Measurements from ENCODE around the gene SLC44A3. TPM values are rescaled to one million over a fixed set of nuclear protein-coding genes. Genes with fewer than 3 reads are reported as not detected.

SLC44A3 gene
- total RNA-seq, 2 experiments from 2014 or later, result 0.27 to 0.36 TPM

DNA sequence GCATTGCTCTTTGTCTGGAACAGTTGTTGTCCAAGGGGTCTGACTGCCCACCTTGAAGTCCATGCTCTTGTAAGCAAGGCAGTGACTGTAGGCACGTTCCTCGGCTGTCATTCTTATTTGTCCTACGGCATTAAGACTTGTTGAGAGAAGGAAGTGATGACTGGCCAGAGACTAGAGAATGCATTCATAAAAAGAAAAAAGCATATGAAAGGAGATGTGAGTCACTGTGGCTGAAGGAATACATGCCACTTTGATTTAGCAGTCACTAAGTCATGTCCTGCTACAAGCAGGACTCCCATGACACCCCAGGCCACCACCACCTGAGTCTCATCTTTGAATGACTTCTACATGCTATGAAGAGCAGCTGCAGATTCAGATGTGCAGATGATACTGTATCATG is 56.2 kb downstream of the SLC44A3 start:
- Histone ChIP-seq H3K36me3 (ENCODE audit: insufficient read depth, low read length) (no peaks in the 10 kb centered on the region), H3K4me3 (ENCODE audit: low read length) (no peak overlapping the region), H3K9me3 (ENCODE audit: control insufficient read depth in 1 of 2, insufficient read depth in 1 of 2, low read length in 2 of 2) (no peaks in the 10 kb centered on the region), H3K27me3 (ENCODE audit: control insufficient read depth in 1 of 2, insufficient read depth in 2 of 2, low read length in 2 of 2) (peaks cover 0 to 8% of the 10 kb centered on the region in 2 experiments), H3K27ac (ENCODE audit: low read depth in 1 of 2, low read length in 2 of 2) (no peak overlapping the region), H3K4me1 (ENCODE audit: insufficient read depth, low read length) (no peaks in the 10 kb centered on the region)
- Mint-ChIP-seq H3K4me3 (no peak overlapping the region), H3K27ac (no peak overlapping the region), H3K36me3 (ENCODE audit: low read depth) (no peaks in the 10 kb centered on the region), H3K9me3 (no peaks in the 10 kb centered on the region), H3K4me1 (ENCODE audit: low read depth) (no peaks in the 10 kb centered on the region), H3K27me3 (peaks cover 27% of the 10 kb centered on the region)
- TF ChIP-seq, protein P1, sequence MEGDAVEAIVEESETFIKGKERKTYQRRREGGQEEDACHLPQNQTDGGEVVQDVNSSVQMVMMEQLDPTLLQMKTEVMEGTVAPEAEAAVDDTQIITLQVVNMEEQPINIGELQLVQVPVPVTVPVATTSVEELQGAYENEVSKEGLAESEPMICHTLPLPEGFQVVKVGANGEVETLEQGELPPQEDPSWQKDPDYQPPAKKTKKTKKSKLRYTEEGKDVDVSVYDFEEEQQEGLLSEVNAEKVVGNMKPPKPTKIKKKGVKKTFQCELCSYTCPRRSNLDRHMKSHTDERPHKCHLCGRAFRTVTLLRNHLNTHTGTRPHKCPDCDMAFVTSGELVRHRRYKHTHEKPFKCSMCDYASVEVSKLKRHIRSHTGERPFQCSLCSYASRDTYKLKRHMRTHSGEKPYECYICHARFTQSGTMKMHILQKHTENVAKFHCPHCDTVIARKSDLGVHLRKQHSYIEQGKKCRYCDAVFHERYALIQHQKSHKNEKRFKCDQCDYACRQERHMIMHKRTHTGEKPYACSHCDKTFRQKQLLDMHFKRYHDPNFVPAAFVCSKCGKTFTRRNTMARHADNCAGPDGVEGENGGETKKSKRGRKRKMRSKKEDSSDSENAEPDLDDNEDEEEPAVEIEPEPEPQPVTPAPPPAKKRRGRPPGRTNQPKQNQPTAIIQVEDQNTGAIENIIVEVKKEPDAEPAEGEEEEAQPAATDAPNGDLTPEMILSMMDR (IDR thresholded peaks at IDR 0.05), result no peak
- ATAC-seq (ENCODE audit: poor library complexity) (no peak), DNase-seq (no peak)
- ChIA-PET POLR2A (no interaction called here), CTCF (no interaction called here)
- intact Hi-C loops (cut with DNase I, micrococcal nuclease), result no loop called here

DNA sequence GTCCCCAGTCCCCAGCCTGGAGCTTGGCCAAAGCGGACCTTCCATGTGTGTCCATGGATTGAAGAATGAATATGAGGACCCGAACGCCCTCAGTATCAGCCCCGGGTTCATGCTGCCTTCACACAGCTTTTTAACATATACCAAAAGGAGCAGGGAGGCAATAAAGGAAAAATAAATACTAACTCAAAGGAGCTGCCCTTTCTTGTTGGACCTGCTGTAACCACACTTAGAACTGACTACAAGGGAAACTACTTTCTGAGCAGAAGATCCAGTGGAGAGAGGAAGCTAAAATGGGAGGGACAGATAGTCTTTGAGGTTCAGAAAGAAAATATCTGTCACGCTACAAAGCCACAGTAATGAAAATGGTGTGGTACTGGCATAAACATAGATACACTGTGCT is 58.2 kb downstream of the SLC44A3 start:
- peaks cover 0 to 8% of the 10 kb centered on the region in 2 experiments for H3K27me3 ChIP-seq (ENCODE audit: control insufficient read depth in 1 of 2, insufficient read depth in 2 of 2, low read length in 2 of 2)
- no peak for ATAC-seq (ENCODE audit: poor library complexity)
- no peak for DNase-seq
- Mint-ChIP-seq H3K27me3 (peaks cover 22% of the 10 kb centered on the region), H3K27ac (no peak overlapping the region), H3K36me3 (ENCODE audit: low read depth) (no peaks in the 10 kb centered on the region), H3K4me3 (no peak overlapping the region), H3K4me1 (ENCODE audit: low read depth) (peaks cover 8% of the 10 kb centered on the region), H3K9me3 (no peaks in the 10 kb centered on the region)
- H3K4me1 ChIP-seq (ENCODE audit: insufficient read depth, low read length), result peaks cover 4% of the 10 kb centered on the region
- no peak overlapping the region for H3K27ac ChIP-seq (ENCODE audit: low read depth in 1 of 2, low read length in 2 of 2)
- intact Hi-C loops (cut with DNase I, micrococcal nuclease), result no loop called here
- CTCF ChIA-PET, result no interaction called here
- POLR2A ChIA-PET, result no interaction called here
- no peaks in the 10 kb centered on the region for H3K9me3 ChIP-seq (ENCODE audit: control insufficient read depth in 1 of 2, insufficient read depth in 1 of 2, low read length in 2 of 2)
- H3K4me3 ChIP-seq (ENCODE audit: low read length), result no peak overlapping the region
- H3K36me3 ChIP-seq (ENCODE audit: insufficient read depth, low read length), result no peaks in the 10 kb centered on the region
- TF ChIP-seq, protein P1 (IDR thresholded peaks at IDR 0.05), result no peak

DNA sequence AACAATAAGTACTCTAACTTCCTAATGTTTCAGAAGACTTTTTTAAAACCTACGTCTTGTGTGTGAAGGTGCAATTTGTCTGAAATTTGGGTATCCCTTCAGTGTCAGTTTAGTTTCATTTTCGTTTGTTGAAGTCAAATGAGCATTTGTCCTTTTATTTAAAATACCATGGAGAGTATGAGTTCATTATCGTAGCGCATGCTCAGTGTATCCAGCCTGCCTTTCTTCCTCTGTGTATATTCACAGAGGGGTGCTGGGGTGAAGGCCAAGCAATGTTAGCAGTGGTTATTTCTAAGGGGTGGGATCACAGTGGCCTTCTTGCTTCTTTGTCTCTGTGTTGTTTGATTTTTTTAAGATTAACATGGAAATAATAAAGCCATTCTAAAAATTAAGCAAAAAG is 63.5 kb downstream of the SLC44A3 start:
- DNase-seq, result peak in 3 of 14 experiments; percentile 28 to 53 (median 41)
- no peaks in the 10 kb centered on the region for H3K36me3 ChIP-seq (ENCODE audit: insufficient read depth, low read length)
- peaks cover 15% of the 10 kb centered on the region for H3K4me1 Mint-ChIP-seq (ENCODE audit: low read depth)
- intact Hi-C loops (cut with DNase I, micrococcal nuclease), result no loop called here
- no peaks in the 10 kb centered on the region for H3K27me3 ChIP-seq (ENCODE audit: control insufficient read depth in 1 of 2, insufficient read depth in 2 of 2, low read length in 2 of 2)
- peak overlapping the region; percentile 74 for H3K4me3 Mint-ChIP-seq
- H3K4me3 ChIP-seq (ENCODE audit: low read length), result peak overlapping the region; percentile 23
- TF ChIP-seq, protein P1 (IDR thresholded peaks at IDR 0.05), result no peak
- peak; percentile 70 for ATAC-seq (ENCODE audit: poor library complexity)
- H3K27ac Mint-ChIP-seq, result peak overlapping the region; percentile 56
- H3K9me3 Mint-ChIP-seq, result no peaks in the 10 kb centered on the region
- POLR2A ChIA-PET, result no interaction called here
- no peak overlapping the region for H3K27ac ChIP-seq (ENCODE audit: low read depth in 1 of 2, low read length in 2 of 2)
- H3K9me3 ChIP-seq (ENCODE audit: control insufficient read depth in 1 of 2, insufficient read depth in 1 of 2, low read length in 2 of 2), result no peaks in the 10 kb centered on the region
- H3K27me3 Mint-ChIP-seq, result no peaks in the 10 kb centered on the region
- H3K4me1 ChIP-seq (ENCODE audit: insufficient read depth, low read length), result peaks cover 9% of the 10 kb centered on the region
- CTCF ChIA-PET, result interaction anchor here (2.0 kb wide), 1 partner anchor 29 kb away, joined by 7 read pairs; no protein-coding TSS in a partner anchor
- H3K36me3 Mint-ChIP-seq (ENCODE audit: low read depth), result no peaks in the 10 kb centered on the region
